Kidney (tissue), 14 donors: ENCODE results near the gene GLIS1. TPM values are rescaled to one million over a fixed set of nuclear protein-coding genes. Genes with fewer than 3 reads are reported as not detected.

ENCODE experiments used
- DNase-seq, 5 donors: peaks; one replicate each; pipeline ENCODE4 v3.0.0-alpha.2; 2013 to 2020
- FAIRE-seq: peaks from 2 replicates; lab custom pipeline; 2012; peaks lifted over from hg19 to GRCh38; lab: Jason Lieb, UNC
- H3K27ac ChIP-seq, 2 donors: one replicate each; pipeline ENCODE4 v1.7.0; 2013; ENCODE audit warnings: low read depth in 2 of 2, low read length in 2 of 2, inconsistent platforms in 1 of 2
- H3K27me3 ChIP-seq: one replicate; pipeline ENCODE4 v1.7.1; 2013; ENCODE audit warnings: low read length, inconsistent platforms; ENCODE audit not compliant: control insufficient read depth, insufficient read depth
- H3K36me3 ChIP-seq, 3 donors: one replicate each; pipeline versions ENCODE4 v1.7.0 to v1.7.1; 2013; ENCODE audit warnings: low read length in 3 of 3, control low read depth in 1 of 3, inconsistent platforms in 1 of 3; ENCODE audit not compliant: insufficient read depth in 3 of 3, control insufficient read depth in 2 of 3
- H3K4me1 ChIP-seq, 3 donors: one replicate each; pipeline versions ENCODE4 v1.7.0 to v1.7.1; 2013; ENCODE audit warnings: low read length in 3 of 3, inconsistent platforms in 1 of 3, low read depth in 1 of 3; ENCODE audit not compliant: control insufficient read depth in 2 of 3, insufficient read depth in 2 of 3
- H3K4me3 ChIP-seq, 3 donors: one replicate each; pipeline versions ENCODE4 v1.7.0 to v1.8.1; 2013; ENCODE audit warnings: low read length in 3 of 3, control low read depth in 1 of 3, inconsistent platforms in 1 of 3
- H3K9ac ChIP-seq, 3 donors: one replicate each; pipeline versions ENCODE4 v1.7.0 to v1.7.1; 2013; ENCODE audit warnings: low read length in 3 of 3, control low read depth in 1 of 3, inconsistent platforms in 1 of 3
- H3K9me3 ChIP-seq, 3 donors: one replicate each; pipeline versions ENCODE4 v1.7.0 to v1.7.1; 2013; ENCODE audit warnings: low read length in 3 of 3, control low read depth in 1 of 3, inconsistent platforms in 1 of 3; ENCODE audit not compliant: control insufficient read depth in 2 of 3, insufficient read depth in 1 of 3
- CTCF ChIP-seq: IDR thresholded peaks from 3 replicates; pipeline ENCODE4 v1.5.1; 2012; ENCODE audit warnings: mild to moderate bottlenecking, moderate library complexity, borderline replicate concordance; ENCODE audit not compliant: insufficient read depth; ENCODE audit errors: extremely low read depth
- intact Hi-C: fragments of 100-400 bp; cut with DNase I; formaldehyde crosslinking; loops from one replicate; pipeline ENCODE4 v1.11.1; 2022
- polyA plus RNA-seq: library from polyadenylated mRNA; stranded (reverse); fragments of 350-450 nt; fragmentation: Illumina TruSeq; extraction: RNeasy Lipid Tissue Mini Kit (QIAGEN cat#74804); gene quantifications from one replicate; pipeline ENCODE4 v1.2.3, GENCODE V29; 2014; ENCODE audit warnings: low read depth, low replicate concordance; ENCODE audit not compliant: insufficient read depth
- total RNA-seq: library from RNA; stranded (reverse); fragmentation: NEBNext Ultra II Directional; extraction: Animal tissue kit (Norgen Biotek cat#: 25700); gene quantifications from one replicate; pipeline ENCODE4 v1.2.1, GENCODE V29; 2021
- donor health status: control.
- donor health status: control.
- donor health status: control.
- donor health status: control.
- donor health status: control.
- donor health status: DM: yes; HTN: yes; CAD: no.
- donor health status: Normal renal cell carcinoma (clear cell type).

The GLIS1 gene
- total and polyA plus RNA-seq, 2 donors from 2014 or later = 3.3 to 3.7 TPM

GRCh38 chr1:53735261-53735660 lies 3.7 kb downstream of the GLIS1 start:
- Histone ChIP-seq H3K36me3 (no peaks in the 10 kb centered on the region), H3K27ac (no peak overlapping the region), H3K4me1 (peaks cover 0 to 23% (median 21%) of the 10 kb centered on the region in 3 donors), H3K4me3 (peak overlapping the region in 1 of 3 donors; percentile 26), H3K27me3 (peaks cover 18% of the 10 kb centered on the region), H3K9ac (no peak overlapping the region), H3K9me3 (no peaks in the 10 kb centered on the region)
- DNase-seq (no peak), FAIRE-seq (no peak)
- no peak for TF ChIP-seq CTCF
- intact Hi-C loops = no loop called here

- peaks cover 0 to 20% (median 19%) of the 10 kb centered on the region in 3 donors for H3K4me1 ChIP-seq
- no peak overlapping the region for H3K9ac ChIP-seq
- FAIRE-seq = no peak
- no peaks in the 10 kb centered on the region for H3K9me3 ChIP-seq
- intact Hi-C loops = no loop called here
- TF ChIP-seq CTCF = no peak
- peaks cover 14% of the 10 kb centered on the region for H3K27me3 ChIP-seq
- DNase-seq = peak in 4 of 5 donors; percentile 43 to 70 (median 56)
- no peak overlapping the region for H3K27ac ChIP-seq
- H3K36me3 ChIP-seq = no peaks in the 10 kb centered on the region
- H3K4me3 ChIP-seq = peak overlapping the region in 1 of 3 donors; percentile 26
Observed at GRCh38 chr1:53734650-53735211, 4.2 kb downstream of the GLIS1 start.

GRCh38 chr1:53733975-53734649 lies 4.9 kb downstream of the GLIS1 start:
- TF ChIP-seq CTCF = no peak
- H3K36me3 ChIP-seq = no peaks in the 10 kb centered on the region
- intact Hi-C loops = no loop called here
- H3K27me3 ChIP-seq = peaks cover 12% of the 10 kb centered on the region
- DNase-seq (no peak), FAIRE-seq (no peak)
- no peak overlapping the region for H3K9ac ChIP-seq
- peaks cover 0 to 18% (median 18%) of the 10 kb centered on the region in 3 donors for H3K4me1 ChIP-seq
- H3K4me3 ChIP-seq = peak overlapping the region in 1 of 3 donors; percentile 26
- no peak overlapping the region for H3K27ac ChIP-seq
- no peaks in the 10 kb centered on the region for H3K9me3 ChIP-seq
